Aorta (tissue), 5 donors: ENCODE measurements around the gene MAP4K4. TPM values are rescaled to one million over a fixed set of nuclear protein-coding genes. Genes with fewer than 3 reads are reported as not detected.

ENCODE experiments used
- ATAC-seq: fragments of 200-7000 bp; cut with Tn5 transposase; one replicate; pipeline ENCODE4 v1.9.1; 2022; ENCODE audit warnings: moderate library complexity; ENCODE audit not compliant: low FRiP score
- DNase-seq, 2 donors: peaks; one replicate each; pipeline ENCODE4 v3.0.0-alpha.2; 2020
- H3K27ac ChIP-seq, 2 donors: one replicate each; pipeline ENCODE4 v1.5.1; 2013; ENCODE audit warnings: low read length in 2 of 2, mild to moderate bottlenecking in 2 of 2, moderate library complexity in 2 of 2, control low read depth in 1 of 2, inconsistent platforms in 1 of 2, low read depth in 1 of 2
- H3K27me3 ChIP-seq, 2 donors: one replicate each; pipeline ENCODE4 v1.6.1; 2013; ENCODE audit warnings: control low read depth in 1 of 2, low read length in 1 of 2, mild to moderate bottlenecking in 1 of 2, moderate library complexity in 1 of 2; ENCODE audit not compliant: insufficient read depth in 2 of 2, control insufficient read depth in 1 of 2
- H3K36me3 ChIP-seq, 2 donors: one replicate each; pipeline ENCODE4 v1.6.1; 2013; ENCODE audit warnings: control low read depth in 1 of 2, low read length in 1 of 2, mild to moderate bottlenecking in 1 of 2; ENCODE audit not compliant: insufficient read depth in 2 of 2, control insufficient read depth in 1 of 2
- H3K4me1 ChIP-seq, 2 donors: one replicate each; pipeline ENCODE4 v1.6.1; 2013; ENCODE audit warnings: low read length in 2 of 2, control low read depth in 1 of 2, mild to moderate bottlenecking in 1 of 2, moderate library complexity in 1 of 2; ENCODE audit not compliant: insufficient read depth in 2 of 2, control insufficient read depth in 1 of 2
- H3K4me3 ChIP-seq, 2 donors: one replicate each; pipeline ENCODE4 v1.5.1; 2013; ENCODE audit warnings: low read length in 2 of 2, control low read depth in 1 of 2, mild to moderate bottlenecking in 1 of 2
- H3K9me3 ChIP-seq: one replicate; pipeline ENCODE4 v1.6.1; 2013; ENCODE audit warnings: mild to moderate bottlenecking, low read length; ENCODE audit not compliant: control insufficient read depth
- WGBS, 2 donors: extraction: QIAGEN DNeasy Blood & Tissue Kit; methylation state at CpG; one replicate each; pipeline ENCODE4 v1.1.7; 2013; 5-methylcytosine and 5-hydroxymethylcytosine counted together
- intact Hi-C, 2 donors: fragments of 100-400 bp; cut with DNase I; formaldehyde crosslinking; loops; one replicate each; pipeline versions ENCODE4 v1.14.2 to v1.15.0; 2022
- polyA plus RNA-seq, 2 donors: library from polyadenylated mRNA; stranded (reverse); fragments of 200-250 nt; gene quantifications; one replicate each; pipeline ENCODE4 v1.2.3, GENCODE V29; 2013
- total RNA-seq, 2 donors: library from RNA; stranded (reverse); fragmentation: NEBNext Ultra II Directional; extraction: Animal tissue kit (Norgen Biotek cat#: 25700); gene quantifications; one replicate each; pipeline ENCODE4 v1.2.1, GENCODE V29; 2021
- donor health status: healthy with polysubstance abuse.
- donor health status: Bipolar disorder and iron deficiency.
- donor health status: DM: no; HTN: no; CAD: no.
- donor health status: DM: no; HTN: no; CAD: no.
- donor health status: DM: yes; HTN: yes; CAD: no.

Gene MAP4K4
- total and polyA plus RNA-seq, 4 donors, result 22.9 to 112 (median 58.5) TPM

DNA sequence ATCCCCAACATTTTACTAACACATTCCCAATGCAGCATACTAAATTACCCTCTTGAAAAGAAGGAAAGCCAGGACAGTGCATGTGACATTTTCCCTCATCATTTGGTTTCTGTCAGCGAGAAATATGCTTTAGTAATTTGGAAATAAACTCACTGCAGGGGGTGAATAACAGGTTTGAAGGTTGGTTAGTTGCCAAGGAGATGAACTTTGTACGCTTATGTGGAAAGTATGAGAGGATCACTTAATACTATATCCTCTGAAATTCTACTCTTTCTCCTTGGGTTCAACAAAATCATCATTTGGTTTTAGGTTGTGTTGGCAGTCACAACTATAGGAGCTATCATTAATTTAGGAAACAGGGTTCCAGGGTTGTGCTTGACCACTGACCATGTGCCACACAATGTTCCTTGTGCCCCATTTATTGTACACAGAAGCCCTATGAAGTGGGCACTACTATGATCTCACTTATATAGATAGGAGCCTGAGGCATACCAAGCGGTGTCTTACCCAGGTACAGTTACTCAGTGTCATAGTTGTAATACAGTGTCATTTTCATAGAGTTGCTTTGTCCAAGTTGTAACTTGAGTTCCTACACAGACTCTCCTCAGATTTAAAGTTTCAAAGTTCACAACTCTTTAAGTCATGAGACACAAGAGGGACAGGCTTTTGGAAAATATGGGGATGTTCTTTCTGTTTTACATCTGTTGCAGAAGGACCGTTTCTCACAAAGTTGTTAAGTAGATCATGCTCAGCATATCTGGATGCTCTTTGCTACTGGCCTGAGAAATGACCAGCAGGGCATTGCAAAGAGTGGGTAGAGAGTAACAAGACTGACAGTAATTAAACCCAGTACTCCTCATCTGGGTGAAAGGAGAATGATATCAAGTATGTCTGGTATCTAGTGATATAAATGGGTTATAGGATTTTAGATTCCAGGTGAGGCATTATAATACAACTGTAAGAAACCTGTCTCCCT, 91.8 kb downstream of the MAP4K4 start:
- Histone ChIP-seq H3K36me3 (no peaks in the 10 kb centered on the region), H3K9me3 (no peaks in the 10 kb centered on the region), H3K4me3 (no peak overlapping the region), H3K27ac (no peak overlapping the region), H3K27me3 (no peaks in the 10 kb centered on the region), H3K4me1 (peaks cover 1 to 8% of the 10 kb centered on the region in 2 donors)
- intact Hi-C loops, result no loop called here
- no peak for ATAC-seq
- 92 to 95% methylated on average over 4 of the region's 4 CpGs for WGBS, 2 donors
- DNase-seq, result no peak

DNA sequence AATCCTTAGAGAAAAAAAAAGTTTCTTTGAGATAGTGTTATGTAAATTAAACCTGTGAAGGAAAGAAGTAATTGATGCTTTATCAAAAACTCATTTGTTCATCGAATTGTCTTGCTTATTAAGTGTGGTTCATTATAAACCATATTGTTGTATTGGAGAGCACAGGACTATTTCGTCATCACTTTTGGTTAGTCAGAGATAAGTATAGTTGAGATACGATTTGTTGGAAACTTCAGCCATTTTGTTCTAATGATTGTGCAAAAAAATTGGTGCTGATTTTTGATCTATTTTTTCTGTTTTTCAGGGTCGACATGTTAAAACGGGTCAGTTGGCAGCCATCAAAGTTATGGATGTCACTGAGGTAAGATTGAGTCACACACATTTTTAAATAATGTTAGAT, 92.9 kb downstream of the MAP4K4 start:
- Histone ChIP-seq H3K27me3 (no peaks in the 10 kb centered on the region), H3K36me3 (no peaks in the 10 kb centered on the region), H3K4me3 (no peak overlapping the region), H3K4me1 (peaks cover 1 to 7% of the 10 kb centered on the region in 2 donors), H3K27ac (no peak overlapping the region), H3K9me3 (no peaks in the 10 kb centered on the region)
- no peak for DNase-seq
- WGBS, 2 donors, result 74 to 76% methylated on average over 5 of the region's 5 CpGs
- ATAC-seq, result no peak
- intact Hi-C loops, result no loop called here

DNA sequence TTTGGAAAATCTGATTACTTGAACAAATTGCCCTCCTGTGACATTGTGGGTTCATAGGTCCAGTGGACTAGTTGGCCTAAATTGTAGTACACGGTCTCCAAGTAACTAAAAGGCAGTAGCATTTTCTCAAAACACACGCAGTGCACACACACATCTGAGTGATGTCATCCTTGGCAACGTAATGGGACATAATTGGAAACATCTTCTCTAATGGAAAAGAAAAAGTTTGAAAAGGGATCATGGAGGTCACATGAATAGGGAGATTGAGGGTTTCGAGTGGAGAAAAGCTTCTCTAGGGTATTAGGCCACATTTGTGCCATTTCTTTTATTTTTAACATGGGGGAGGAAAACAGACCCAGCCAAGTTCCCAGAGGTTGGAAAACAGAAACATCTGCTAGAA, 93.3 kb downstream of the MAP4K4 start:
- ATAC-seq (peak; percentile 83), DNase-seq (no peak)
- H3K27ac ChIP-seq, result peak overlapping the region; percentile 7 to 74
- peaks cover 1 to 8% of the 10 kb centered on the region in 2 donors for H3K4me1 ChIP-seq
- WGBS, 2 donors, result 3 to 9% methylated on average over 4 of the region's 4 CpGs
- H3K9me3 ChIP-seq, result no peaks in the 10 kb centered on the region
- H3K4me3 ChIP-seq, result no peak overlapping the region
- H3K36me3 ChIP-seq, result no peaks in the 10 kb centered on the region
- intact Hi-C loops, result no loop called here
- H3K27me3 ChIP-seq, result no peaks in the 10 kb centered on the region

DNA sequence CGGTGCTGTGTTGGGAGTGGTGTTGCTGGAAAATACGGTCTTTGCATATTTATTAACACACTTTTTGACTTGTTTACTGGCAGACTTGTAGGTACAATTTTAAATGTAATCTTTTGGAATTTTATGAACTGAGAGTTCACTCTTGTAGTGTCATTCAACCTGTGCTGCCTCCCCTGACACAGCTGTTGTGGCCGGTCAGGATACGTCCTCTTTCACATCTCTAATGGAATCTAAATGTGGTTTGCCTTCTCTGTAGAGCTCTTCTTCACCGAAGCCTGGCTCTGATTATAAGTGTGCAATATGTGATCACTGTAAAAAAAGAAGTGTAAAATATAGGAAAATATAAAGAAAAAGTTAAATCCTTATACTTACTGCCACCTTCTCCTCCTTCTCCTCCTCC, 94.7 kb downstream of the MAP4K4 start:
- H3K36me3 ChIP-seq, result no peaks in the 10 kb centered on the region
- peak overlapping the region in 1 of 2 donors; percentile 17 for H3K27ac ChIP-seq
- no peak overlapping the region for H3K4me3 ChIP-seq
- H3K27me3 ChIP-seq, result no peaks in the 10 kb centered on the region
- 95 to 98% methylated on average over 5 of the region's 5 CpGs for WGBS, 2 donors
- ATAC-seq (no peak), DNase-seq (no peak)
- H3K4me1 ChIP-seq, result peaks cover 1 to 5% of the 10 kb centered on the region in 2 donors
- intact Hi-C loops, result no loop called here
- no peaks in the 10 kb centered on the region for H3K9me3 ChIP-seq

DNA sequence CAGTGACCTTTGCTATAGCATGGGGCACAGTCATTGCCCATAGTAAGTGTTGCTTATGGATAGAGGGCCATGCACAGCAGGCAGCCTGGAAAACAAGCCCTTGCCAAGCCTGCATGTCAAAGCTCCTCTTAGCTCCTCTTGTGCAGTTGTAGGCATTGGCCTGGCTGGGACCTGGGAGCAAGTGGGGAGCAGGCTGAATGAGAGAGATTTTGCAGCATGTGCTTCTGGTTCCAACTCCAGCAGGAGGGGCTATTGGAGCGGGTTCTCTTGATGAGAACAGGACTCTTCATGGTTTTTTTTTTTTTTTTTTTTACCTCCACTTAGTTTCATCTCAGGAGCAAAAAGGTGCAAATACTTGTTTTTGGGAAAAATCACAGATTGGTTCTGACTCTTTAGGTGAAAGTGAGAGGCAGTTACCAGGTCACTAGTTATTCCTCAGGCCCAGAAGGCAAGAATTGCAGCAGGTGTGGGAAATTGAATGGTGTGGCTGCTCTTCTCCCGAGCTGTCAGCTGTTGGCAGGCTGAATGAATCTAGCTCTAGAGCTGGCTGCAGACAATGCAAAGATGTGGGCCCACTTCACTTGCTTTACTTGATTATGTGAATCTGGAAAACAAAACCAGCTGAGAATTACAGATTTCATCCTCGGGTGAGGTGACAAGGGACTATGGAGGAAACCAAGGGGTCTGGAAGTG, 95.9 kb downstream of the MAP4K4 start:
- peaks cover 1 to 4% of the 10 kb centered on the region in 2 donors for H3K4me1 ChIP-seq
- ATAC-seq (no peak), DNase-seq (no peak)
- no peaks in the 10 kb centered on the region for H3K9me3 ChIP-seq
- 41 to 42% methylated on average over 3 of the region's 3 CpGs for WGBS, 2 donors
- H3K4me3 ChIP-seq, result no peak overlapping the region
- H3K27me3 ChIP-seq, result no peaks in the 10 kb centered on the region
- intact Hi-C loops, result no loop called here
- no peak overlapping the region for H3K27ac ChIP-seq
- H3K36me3 ChIP-seq, result no peaks in the 10 kb centered on the region

DNA sequence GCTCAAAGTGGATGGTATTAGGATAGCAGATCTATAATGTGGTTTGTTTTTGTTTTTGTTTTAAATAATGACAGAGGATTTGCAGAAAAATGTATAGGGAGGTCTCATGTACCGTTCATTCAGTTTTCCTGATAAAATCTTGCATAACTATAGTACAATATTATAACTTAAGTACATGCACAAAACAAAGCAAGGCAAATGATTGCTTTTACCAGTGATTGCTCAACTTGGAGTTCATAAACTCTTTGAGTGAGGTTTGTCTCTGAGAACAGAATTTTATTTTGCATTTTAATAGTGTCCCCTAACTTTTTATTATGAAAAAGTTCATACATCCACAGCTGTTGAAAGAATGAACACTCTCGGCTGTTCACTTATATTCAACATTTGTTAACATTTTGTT, 96.6 kb downstream of the MAP4K4 start:
- intact Hi-C loops, result no loop called here
- H3K27me3 ChIP-seq, result no peaks in the 10 kb centered on the region
- DNase-seq (no peak), ATAC-seq (no peak)
- H3K4me1 ChIP-seq, result peaks cover 1 to 4% of the 10 kb centered on the region in 2 donors
- WGBS, 2 donors, result 76 to 79% methylated on average over 2 of the region's 2 CpGs
- no peaks in the 10 kb centered on the region for H3K36me3 ChIP-seq
- no peak overlapping the region for H3K4me3 ChIP-seq
- no peaks in the 10 kb centered on the region for H3K9me3 ChIP-seq
- no peak overlapping the region for H3K27ac ChIP-seq

DNA sequence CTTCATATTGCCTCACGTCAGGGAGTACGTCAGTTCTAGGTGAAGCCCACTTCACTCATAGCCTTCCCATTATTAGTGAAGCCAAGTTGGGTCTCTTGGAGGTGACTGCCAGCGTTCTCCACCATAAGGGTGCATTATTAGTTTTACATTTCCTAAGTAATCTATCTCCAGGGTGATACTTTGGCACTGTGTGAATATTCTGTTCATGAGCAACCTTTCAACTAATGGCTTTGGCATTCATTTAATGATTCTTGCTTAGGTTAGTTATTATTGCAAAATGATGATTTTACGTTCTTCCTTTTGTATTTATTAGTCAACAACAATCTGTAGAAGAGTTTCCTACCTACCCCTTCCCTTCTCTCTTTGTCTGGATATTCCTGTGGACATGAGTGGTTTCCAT, 97.5 kb downstream of the MAP4K4 start:
- H3K4me1 ChIP-seq, result peaks cover 1 to 4% of the 10 kb centered on the region in 2 donors
- no peaks in the 10 kb centered on the region for H3K9me3 ChIP-seq
- H3K4me3 ChIP-seq, result no peak overlapping the region
- no peaks in the 10 kb centered on the region for H3K27me3 ChIP-seq
- no peak for ATAC-seq
- intact Hi-C loops, result no loop called here
- WGBS, 2 donors, result 94 to 97% methylated on average over 4 of the region's 4 CpGs
- DNase-seq, result no peak
- no peak overlapping the region for H3K27ac ChIP-seq
- H3K36me3 ChIP-seq, result no peaks in the 10 kb centered on the region

DNA sequence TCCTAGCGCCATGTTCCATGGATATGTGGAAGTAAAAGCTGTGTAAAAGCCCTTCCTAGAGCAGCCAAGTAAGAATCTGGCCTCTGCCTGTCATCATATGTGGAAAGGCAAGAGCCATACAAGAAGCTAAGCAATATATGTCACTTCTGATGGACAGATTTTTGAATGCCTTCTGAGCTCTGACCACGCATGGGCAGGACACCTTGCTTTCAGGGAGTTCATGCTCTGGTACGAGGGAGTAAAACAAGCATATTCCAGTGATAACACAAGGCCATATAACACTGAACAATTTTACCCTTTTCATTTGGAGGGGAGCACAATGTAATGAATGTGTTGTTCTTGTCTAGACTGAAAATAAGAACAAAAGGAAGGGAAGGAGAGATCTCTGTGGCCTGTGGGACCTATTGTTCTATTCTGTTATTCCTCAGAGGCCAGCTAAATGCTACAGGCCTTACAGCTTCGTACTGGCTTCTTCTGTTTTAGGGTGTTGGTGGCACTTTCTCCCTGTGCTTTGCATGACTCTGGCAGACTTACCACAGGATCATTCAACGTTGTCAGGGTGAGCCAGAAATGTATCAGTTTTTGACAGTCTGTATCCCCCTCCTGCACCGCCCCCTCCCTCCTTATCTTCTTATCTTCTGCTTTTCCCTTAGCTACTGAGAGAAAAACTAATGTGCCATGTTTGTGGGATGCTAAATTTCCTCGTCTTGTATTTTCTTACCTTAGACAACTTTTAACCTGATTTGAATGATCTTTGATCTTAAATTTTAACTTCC, 99.5 kb downstream of the MAP4K4 start:
- 81 to 82% methylated on average over 7 of the region's 7 CpGs for WGBS, 2 donors
- ATAC-seq (no peak), DNase-seq (no peak)
- no peak overlapping the region for H3K4me3 ChIP-seq
- no peaks in the 10 kb centered on the region for H3K9me3 ChIP-seq
- no peaks in the 10 kb centered on the region for H3K36me3 ChIP-seq
- no peak overlapping the region for H3K27ac ChIP-seq
- intact Hi-C loops, result no loop called here
- H3K27me3 ChIP-seq, result no peaks in the 10 kb centered on the region
- H3K4me1 ChIP-seq, result peaks cover 0 to 4% of the 10 kb centered on the region in 2 donors
